OCI-LY1 (cell line): ENCODE results near the gene KAT6B.

Experiments used
- H2AFZ ChIP-seq: fragments of 200-600 bp; sonication (generic), shearing (Covaris generic); 2 replicates; pipeline ENCODE4 v1.6.0; 2014; ENCODE audit warnings: antibody characterized with exemption, mild to moderate bottlenecking, low read length
- H3F3A ChIP-seq: fragments of 200-600 bp; sonication (generic), shearing (Covaris generic); 2 replicates; pipeline ENCODE4 v1.6.0; 2014; ENCODE audit warnings: mild to moderate bottlenecking, antibody characterized with exemption, low read length, moderate library complexity; ENCODE audit not compliant: insufficient read depth
- H3K27ac ChIP-seq: fragments of 200-600 bp; sonication (generic); 2 replicates; pipeline ENCODE4 v1.5.1; 2014; ENCODE audit warnings: low read length, mixed run types, mild to moderate bottlenecking, low read depth; ENCODE audit not compliant: poor library complexity, severe bottlenecking
- H3K27me3 ChIP-seq: fragments of 200-600 bp; sonication (generic); 2 replicates; pipeline ENCODE4 v1.6.0; 2014; ENCODE audit warnings: antibody characterized with exemption, mild to moderate bottlenecking, low read length, moderate library complexity; ENCODE audit not compliant: insufficient read depth
- H3K36me3 ChIP-seq: fragments of 200-600 bp; sonication (generic); 2 replicates; pipeline ENCODE4 v1.6.1; 2014; ENCODE audit warnings: mild to moderate bottlenecking, antibody characterized with exemption, low read length, moderate library complexity, mixed read lengths; ENCODE audit not compliant: insufficient read depth
- H3K4me1 ChIP-seq: fragments of 200-600 bp; sonication (generic); 2 replicates; pipeline ENCODE4 v1.5.1; 2014; ENCODE audit warnings: mild to moderate bottlenecking, low read length, moderate library complexity; ENCODE audit not compliant: insufficient read depth, severe bottlenecking
- H3K4me2 ChIP-seq: fragments of 200-600 bp; sonication (generic), shearing (Covaris generic); 2 replicates; pipeline ENCODE4 v1.6.1; 2014; ENCODE audit warnings: low read length
- H3K4me3 ChIP-seq: fragments of 200-600 bp; sonication (generic); 2 replicates; pipeline ENCODE4 v1.5.1; 2014; ENCODE audit warnings: low read length, low read depth, mild to moderate bottlenecking, mixed read lengths; ENCODE audit not compliant: poor library complexity, severe bottlenecking
- H3K79me2 ChIP-seq: fragments of 200-600 bp; shearing (Covaris generic); 2 replicates; pipeline ENCODE4 v1.6.1; 2016; ENCODE audit warnings: mixed run types, low read length, mixed read lengths; ENCODE audit not compliant: insufficient read depth
- H3K9ac ChIP-seq: fragments of 200-600 bp; sonication (generic), shearing (Covaris generic); 2 replicates; pipeline ENCODE4 v1.6.1; 2014; ENCODE audit warnings: mild to moderate bottlenecking, low read length, mixed read lengths
- H3K9me2 ChIP-seq: fragments of 200-600 bp; sonication (generic), shearing (Covaris generic); 2 replicates; pipeline ENCODE4 v1.6.1; 2014; ENCODE audit warnings: low read depth, mild to moderate bottlenecking, low read length, mixed read lengths
- H3K9me3 ChIP-seq: fragments of 200-600 bp; shearing (Covaris generic); 2 replicates; pipeline ENCODE4 v1.6.1; 2014; ENCODE audit warnings: low read length, mixed read lengths
- H4K20me1 ChIP-seq: fragments of 200-600 bp; sonication (generic), shearing (Covaris generic); 2 replicates; pipeline ENCODE4 v1.6.0; 2016; ENCODE audit warnings: mild to moderate bottlenecking, low read length; ENCODE audit not compliant: insufficient read depth
- EZH2 ChIP-seq: fragments of 200-600 bp; sonication (generic), shearing (Covaris generic); IDR thresholded peaks from 2 replicates; pipeline ENCODE4 v1.8.0; 2017; ENCODE audit warnings: borderline replicate concordance, mixed run types, mild to moderate bottlenecking, antibody characterized with exemption, low read length, moderate library complexity, mixed read lengths
- TF ChIP-seq, protein P1 (sequence below): fragments of 200-600 bp; sonication (generic), shearing (Covaris generic); IDR thresholded peaks from 2 replicates; pipeline ENCODE4 v1.5.1; 2017; ENCODE audit warnings: mild to moderate bottlenecking, antibody characterized with exemption, low read length, moderate library complexity, mixed read lengths

The KAT6B gene

DNA sequence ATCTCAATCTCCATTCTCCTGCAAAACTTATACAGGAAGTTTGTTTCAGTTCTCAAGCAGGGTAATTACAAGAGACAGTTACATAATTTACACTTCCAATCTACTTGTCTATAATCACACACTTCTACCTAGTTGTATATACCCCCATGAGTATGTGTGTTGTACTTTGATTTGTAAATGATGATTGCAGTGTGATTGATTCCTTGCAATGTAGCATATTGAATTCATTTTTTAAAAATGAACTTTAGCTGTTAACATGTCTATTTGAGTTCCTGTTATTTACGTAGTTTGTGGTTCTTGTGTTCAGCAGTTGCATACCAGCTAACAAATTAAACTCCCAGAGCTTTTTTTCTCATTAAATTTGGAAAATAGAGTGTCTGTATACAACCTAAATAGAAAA is 182.6 kb downstream of the KAT6B start:
- H3K4me2 ChIP-seq, result no peak overlapping the region
- H3K27ac ChIP-seq, result no peak overlapping the region
- no peak overlapping the region for H3K9ac ChIP-seq
- no peak for TF ChIP-seq EZH2
- TF ChIP-seq, protein P1, sequence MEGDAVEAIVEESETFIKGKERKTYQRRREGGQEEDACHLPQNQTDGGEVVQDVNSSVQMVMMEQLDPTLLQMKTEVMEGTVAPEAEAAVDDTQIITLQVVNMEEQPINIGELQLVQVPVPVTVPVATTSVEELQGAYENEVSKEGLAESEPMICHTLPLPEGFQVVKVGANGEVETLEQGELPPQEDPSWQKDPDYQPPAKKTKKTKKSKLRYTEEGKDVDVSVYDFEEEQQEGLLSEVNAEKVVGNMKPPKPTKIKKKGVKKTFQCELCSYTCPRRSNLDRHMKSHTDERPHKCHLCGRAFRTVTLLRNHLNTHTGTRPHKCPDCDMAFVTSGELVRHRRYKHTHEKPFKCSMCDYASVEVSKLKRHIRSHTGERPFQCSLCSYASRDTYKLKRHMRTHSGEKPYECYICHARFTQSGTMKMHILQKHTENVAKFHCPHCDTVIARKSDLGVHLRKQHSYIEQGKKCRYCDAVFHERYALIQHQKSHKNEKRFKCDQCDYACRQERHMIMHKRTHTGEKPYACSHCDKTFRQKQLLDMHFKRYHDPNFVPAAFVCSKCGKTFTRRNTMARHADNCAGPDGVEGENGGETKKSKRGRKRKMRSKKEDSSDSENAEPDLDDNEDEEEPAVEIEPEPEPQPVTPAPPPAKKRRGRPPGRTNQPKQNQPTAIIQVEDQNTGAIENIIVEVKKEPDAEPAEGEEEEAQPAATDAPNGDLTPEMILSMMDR, result no peak
- H3K4me3 ChIP-seq, result no peak overlapping the region
- no peaks in the 10 kb centered on the region for H3K36me3 ChIP-seq
- H3K4me1 ChIP-seq, result peaks cover 35% of the 10 kb centered on the region
- H3K9me2 ChIP-seq, result no peaks in the 10 kb centered on the region
- H3K9me3 ChIP-seq, result no peaks in the 10 kb centered on the region
- H4K20me1 ChIP-seq, result no peaks in the 10 kb centered on the region
- H3K27me3 ChIP-seq, result no peaks in the 10 kb centered on the region
- H3K79me2 ChIP-seq, result no peaks in the 10 kb centered on the region
- no peaks in the 10 kb centered on the region for H3F3A ChIP-seq
- no peak overlapping the region for H2AFZ ChIP-seq

DNA sequence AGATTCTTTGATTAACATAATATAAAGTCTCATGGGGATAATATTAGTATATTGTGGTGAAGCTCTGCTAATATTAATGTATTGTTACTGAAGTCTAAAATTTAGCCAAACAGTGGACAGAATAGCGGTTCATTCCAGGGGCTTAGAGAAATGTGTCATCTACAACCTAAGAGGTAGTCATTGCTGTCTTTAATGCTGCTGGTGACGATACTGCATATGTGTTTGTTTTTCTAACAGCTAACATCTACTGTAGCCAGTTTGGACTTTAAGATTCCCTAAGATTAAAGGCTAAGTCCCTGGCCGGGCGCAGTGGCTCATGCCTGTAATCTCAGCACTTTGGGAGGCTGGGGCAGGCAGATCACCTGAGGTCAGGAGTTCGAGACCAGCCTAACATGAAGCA is 183.0 kb downstream of the KAT6B start:
- no peak for TF ChIP-seq EZH2
- TF ChIP-seq, protein P1, result no peak
- H3K4me3 ChIP-seq, result no peak overlapping the region
- no peaks in the 10 kb centered on the region for H3K36me3 ChIP-seq
- no peak overlapping the region for H3K4me2 ChIP-seq
- H3K4me1 ChIP-seq, result peaks cover 40% of the 10 kb centered on the region
- H2AFZ ChIP-seq, result no peak overlapping the region
- H3K27ac ChIP-seq, result no peak overlapping the region
- H4K20me1 ChIP-seq, result no peaks in the 10 kb centered on the region
- H3K9ac ChIP-seq, result no peak overlapping the region
- no peaks in the 10 kb centered on the region for H3K79me2 ChIP-seq
- H3K9me2 ChIP-seq, result no peaks in the 10 kb centered on the region
- no peaks in the 10 kb centered on the region for H3K27me3 ChIP-seq
- H3K9me3 ChIP-seq, result no peaks in the 10 kb centered on the region
- H3F3A ChIP-seq, result no peaks in the 10 kb centered on the region

DNA sequence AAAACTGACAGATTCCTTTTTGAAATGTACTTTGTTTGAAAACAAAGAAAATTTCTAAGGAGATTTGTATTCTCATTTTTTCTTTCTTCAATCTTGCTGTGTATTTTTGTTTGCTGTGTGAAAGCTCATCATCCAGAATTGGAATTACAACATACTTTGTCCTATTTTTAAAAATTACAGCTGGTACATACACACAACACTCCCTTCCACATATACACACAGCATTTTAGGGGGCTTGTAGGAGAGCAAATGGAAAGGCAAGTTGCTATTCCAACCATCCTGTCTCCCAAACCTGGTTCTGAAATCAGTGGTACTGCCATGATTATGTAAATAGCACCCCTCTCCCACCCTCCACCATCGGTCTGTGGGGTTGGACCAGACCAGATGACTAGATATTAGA is 184.0 kb downstream of the KAT6B start:
- H3K9ac ChIP-seq, result no peak overlapping the region
- no peaks in the 10 kb centered on the region for H3K27me3 ChIP-seq
- no peak overlapping the region for H3K27ac ChIP-seq
- H3K9me2 ChIP-seq, result no peaks in the 10 kb centered on the region
- H3K4me1 ChIP-seq, result peaks cover 45% of the 10 kb centered on the region
- H3K79me2 ChIP-seq, result no peaks in the 10 kb centered on the region
- H3F3A ChIP-seq, result no peaks in the 10 kb centered on the region
- H3K4me2 ChIP-seq, result no peak overlapping the region
- no peak overlapping the region for H3K4me3 ChIP-seq
- TF ChIP-seq, protein P1, result no peak
- no peak for TF ChIP-seq EZH2
- H3K36me3 ChIP-seq, result no peaks in the 10 kb centered on the region
- H4K20me1 ChIP-seq, result no peaks in the 10 kb centered on the region
- H3K9me3 ChIP-seq, result no peaks in the 10 kb centered on the region
- no peak overlapping the region for H2AFZ ChIP-seq
